Esophagus (tissue), 2 donors: Measurements from ENCODE around the gene C5. TPM values are rescaled to one million over a fixed set of nuclear protein-coding genes. Genes with fewer than 3 reads are reported as not detected.

ENCODE experiments used
- H3K27ac ChIP-seq, 2 donors: one replicate each; pipeline ENCODE4 v1.5.1; 2013; ENCODE audit warnings: low read depth in 2 of 2, mild to moderate bottlenecking in 2 of 2, inconsistent platforms in 1 of 2, low read length in 1 of 2, moderate library complexity in 1 of 2
- H3K27me3 ChIP-seq, 2 donors: one replicate each; pipeline ENCODE4 v1.6.1; 2013; ENCODE audit warnings: low read length in 2 of 2, control low read depth in 1 of 2, mild to moderate bottlenecking in 1 of 2; ENCODE audit not compliant: insufficient read depth in 2 of 2, control insufficient read depth in 1 of 2
- H3K36me3 ChIP-seq, 2 donors: one replicate each; pipeline ENCODE4 v1.6.1; 2013; ENCODE audit warnings: low read length in 1 of 2; ENCODE audit not compliant: control insufficient read depth in 2 of 2, insufficient read depth in 2 of 2
- H3K4me1 ChIP-seq, 2 donors: one replicate each; pipeline ENCODE4 v1.6.1; 2013; ENCODE audit warnings: low read length in 1 of 2; ENCODE audit not compliant: control insufficient read depth in 2 of 2, insufficient read depth in 2 of 2
- H3K4me3 ChIP-seq, 2 donors: one replicate each; pipeline ENCODE4 v1.5.1; 2013; ENCODE audit warnings: low read length in 2 of 2, mild to moderate bottlenecking in 2 of 2, low read depth in 1 of 2, moderate library complexity in 1 of 2
- H3K9me3 ChIP-seq, 2 donors: one replicate each; pipeline ENCODE4 v1.6.1; 2013; ENCODE audit warnings: mild to moderate bottlenecking in 2 of 2, low read depth in 1 of 2, low read length in 1 of 2, moderate library complexity in 1 of 2; ENCODE audit not compliant: control insufficient read depth in 2 of 2, insufficient read depth in 1 of 2
- WGBS, 2 donors: extraction: QIAGEN DNeasy Blood & Tissue Kit; methylation state at CpG; one replicate each; pipeline ENCODE4 v1.1.7; 2013; 5-methylcytosine and 5-hydroxymethylcytosine counted together
- polyA plus RNA-seq, 2 donors: library from polyadenylated mRNA; stranded (reverse); fragments of 200-250 nt; gene quantifications; one replicate each; pipeline ENCODE4 v1.2.3, GENCODE V29; 2013
- donor health status: healthy with polysubstance abuse.
- donor health status: Bipolar disorder and iron deficiency.

The C5 gene
- polyA plus RNA-seq, 2 donors, result 1.0 to 1.7 TPM

GRCh38 chr9:120932086-120932823, 117.8 kb downstream of the C5 start:
- Histone ChIP-seq H3K4me3 (no peak overlapping the region), H3K36me3 (no peaks in the 10 kb centered on the region), H3K27ac (peak overlapping the region; percentile 69 to 84), H3K9me3 (no peaks in the 10 kb centered on the region), H3K4me1 (peaks cover 6 to 12% of the 10 kb centered on the region in 2 donors), H3K27me3 (no peaks in the 10 kb centered on the region)
- 72 to 76% methylated on average over 6 of the region's 6 CpGs for WGBS, 2 donors

- H3K9me3 ChIP-seq, result no peaks in the 10 kb centered on the region
- no peaks in the 10 kb centered on the region for H3K27me3 ChIP-seq
- peaks cover 7 to 12% of the 10 kb centered on the region in 2 donors for H3K4me1 ChIP-seq
- WGBS, 2 donors, result 35 to 46% methylated on average over 4 of the region's 4 CpGs
- H3K36me3 ChIP-seq, result no peaks in the 10 kb centered on the region
- H3K27ac ChIP-seq, result peak overlapping the region; percentile 69 to 88
- no peak overlapping the region for H3K4me3 ChIP-seq
Measured at GRCh38 chr9:120931231-120932085, 118.6 kb downstream of the C5 start.

- 19 to 21% methylated on average over 26 of the region's 26 CpGs for WGBS, 2 donors
- H3K36me3 ChIP-seq, result no peaks in the 10 kb centered on the region
- H3K4me1 ChIP-seq, result peaks cover 2 to 4% of the 10 kb centered on the region in 2 donors
- peak overlapping the region; percentile 60 to 67 for H3K4me3 ChIP-seq
- no peaks in the 10 kb centered on the region for H3K27me3 ChIP-seq
- H3K9me3 ChIP-seq, result no peaks in the 10 kb centered on the region
- H3K27ac ChIP-seq, result peak overlapping the region; percentile 78 to 81
Measured at GRCh38 chr9:120929229-120929791, 120.8 kb downstream of the C5 start.

GRCh38 chr9:120928483-120929228, 121.4 kb downstream of the C5 start:
- Histone ChIP-seq H3K27ac (peak overlapping the region; percentile 78 to 81), H3K4me3 (peak overlapping the region; percentile 60 to 67), H3K4me1 (peaks cover 2 to 4% of the 10 kb centered on the region in 2 donors), H3K9me3 (no peaks in the 10 kb centered on the region), H3K36me3 (no peaks in the 10 kb centered on the region), H3K27me3 (no peaks in the 10 kb centered on the region)
- WGBS, 2 donors, result 1% methylated on average over 72 to 73 of the region's 73 CpGs

- no peaks in the 10 kb centered on the region for H3K27me3 ChIP-seq
- 33 to 36% methylated on average over 14 of the region's 14 CpGs for WGBS, 2 donors
Measured at GRCh38 chr9:120928015-120928482, 122.0 kb downstream of the C5 start.

GRCh38 chr9:120927269-120928014, 122.6 kb downstream of the C5 start:
- Histone ChIP-seq H3K4me3 (no peak overlapping the region), H3K27ac (peak overlapping the region; percentile 69 to 81), H3K27me3 (no peaks in the 10 kb centered on the region), H3K36me3 (no peaks in the 10 kb centered on the region), H3K4me1 (peaks cover 2 to 4% of the 10 kb centered on the region in 2 donors), H3K9me3 (no peaks in the 10 kb centered on the region)
- 55 to 63% methylated on average over 8 of the region's 8 CpGs for WGBS, 2 donors

More at GRCh38 chr9:120928015-120928482, 122.0 kb downstream of the C5 start:
- H3K4me1 ChIP-seq, result peaks cover 2 to 4% of the 10 kb centered on the region in 2 donors
- no peaks in the 10 kb centered on the region for H3K9me3 ChIP-seq
- H3K27ac ChIP-seq, result peak overlapping the region; percentile 78 to 81
- peak overlapping the region; percentile 60 to 67 for H3K4me3 ChIP-seq
- no peaks in the 10 kb centered on the region for H3K36me3 ChIP-seq

- Histone ChIP-seq H3K4me3 (no peak within 1 kb of the TSS), H3K4me1 (peaks cover 2 to 4% of the 10 kb centered on the region in 2 donors), H3K27me3 (no peaks in the 10 kb centered on the region), H3K27ac (peak within 1 kb of the TSS; percentile 81 to 83), H3K9me3 (no peaks in the 10 kb centered on the region), H3K36me3 (no peaks in the 10 kb centered on the region)
- WGBS, 2 donors, result 76 to 78% methylated on average over 6 of the region's 6 CpGs
Measured at GRCh38 chr9:120926397-120926928, 123.6 kb downstream of the C5 start, which contains the start of gene TRAF1. Gene TRAF1 (minus strand): TSS chr9:120926796. CDS start chr9:120926075, 721 bp downstream.

GRCh38 chr9:120925535-120926396, 124.3 kb downstream of the C5 start:
- H3K4me1 ChIP-seq, result peaks cover 2 to 4% of the 10 kb centered on the region in 2 donors
- no peaks in the 10 kb centered on the region for H3K36me3 ChIP-seq
- H3K27me3 ChIP-seq, result no peaks in the 10 kb centered on the region
- peak overlapping the region; percentile 75 to 83 for H3K27ac ChIP-seq
- H3K4me3 ChIP-seq, result no peak overlapping the region
- H3K9me3 ChIP-seq, result no peaks in the 10 kb centered on the region
- 61 to 63% methylated on average over 13 of the region's 13 CpGs for WGBS, 2 donors
